ENCODE results near the gene COX4I1. TPM values are rescaled to one million over a fixed set of nuclear protein-coding genes. Genes with fewer than 3 reads are reported as not detected.

Gene COX4I1
- total and polyA plus RNA-seq, 9 of the 15 experiments (the other 6 are each of a cell fraction or from before 2014, with no cell fraction given), result 651 to 2,356 (median 1,032) TPM

DNA sequence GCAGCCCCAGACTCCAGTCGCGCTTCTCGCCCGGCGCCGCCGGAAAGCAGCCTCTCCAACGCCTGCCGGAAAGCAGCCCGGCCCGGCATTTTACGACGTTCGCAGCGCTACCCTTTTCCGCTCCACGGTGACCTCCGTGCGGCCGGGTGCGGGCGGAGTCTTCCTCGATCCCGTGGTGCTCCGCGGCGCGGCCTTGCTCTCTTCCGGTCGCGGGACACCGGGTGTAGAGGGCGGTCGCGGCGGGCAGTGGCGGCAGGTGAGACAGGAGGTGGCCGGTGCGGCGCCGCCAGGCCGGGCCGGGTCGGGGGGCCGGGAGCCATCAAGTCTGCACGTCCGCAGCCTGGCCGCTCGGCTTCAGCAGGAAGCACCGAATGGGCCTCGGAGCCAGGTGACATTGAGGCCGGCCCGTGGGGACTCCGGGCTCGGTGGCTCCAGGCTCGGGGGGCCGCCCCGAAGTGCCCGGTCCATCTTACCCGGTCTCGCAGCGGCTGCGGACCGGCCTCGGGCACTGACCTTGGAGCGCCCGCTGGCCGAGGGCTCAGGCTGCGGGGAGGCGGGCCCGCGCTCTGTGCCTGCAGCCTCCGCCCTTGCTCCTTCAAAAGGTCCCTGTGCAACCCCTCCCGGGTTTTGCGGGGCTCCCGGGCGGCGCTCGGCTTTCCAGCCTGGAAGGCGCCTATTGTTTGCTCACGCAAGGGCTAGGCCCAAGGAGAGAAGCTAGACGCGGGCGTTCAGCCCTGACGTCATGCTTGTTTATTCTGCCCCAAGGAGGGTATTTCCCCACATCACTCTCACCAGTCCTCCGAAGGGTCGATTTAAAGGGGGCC, at the start of gene COX4I1, which contains the start of gene EMC8 (continued):
- TF ChIP-seq, protein P1, sequence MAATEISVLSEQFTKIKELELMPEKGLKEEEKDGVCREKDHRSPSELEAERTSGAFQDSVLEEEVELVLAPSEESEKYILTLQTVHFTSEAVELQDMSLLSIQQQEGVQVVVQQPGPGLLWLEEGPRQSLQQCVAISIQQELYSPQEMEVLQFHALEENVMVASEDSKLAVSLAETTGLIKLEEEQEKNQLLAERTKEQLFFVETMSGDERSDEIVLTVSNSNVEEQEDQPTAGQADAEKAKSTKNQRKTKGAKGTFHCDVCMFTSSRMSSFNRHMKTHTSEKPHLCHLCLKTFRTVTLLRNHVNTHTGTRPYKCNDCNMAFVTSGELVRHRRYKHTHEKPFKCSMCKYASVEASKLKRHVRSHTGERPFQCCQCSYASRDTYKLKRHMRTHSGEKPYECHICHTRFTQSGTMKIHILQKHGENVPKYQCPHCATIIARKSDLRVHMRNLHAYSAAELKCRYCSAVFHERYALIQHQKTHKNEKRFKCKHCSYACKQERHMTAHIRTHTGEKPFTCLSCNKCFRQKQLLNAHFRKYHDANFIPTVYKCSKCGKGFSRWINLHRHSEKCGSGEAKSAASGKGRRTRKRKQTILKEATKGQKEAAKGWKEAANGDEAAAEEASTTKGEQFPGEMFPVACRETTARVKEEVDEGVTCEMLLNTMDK (IDR thresholded peaks at IDR 0.05; ENCODE audit: borderline replicate concordance, insufficient read depth, low read depth, low read length, poor library complexity, severe bottlenecking), result no peak
- TF ChIP-seq HMG20A (CRISPR knock-in tag; conservative IDR thresholded peaks at IDR 0.05) (no peak), GATAD2B (IDR thresholded peaks at IDR 0.05; ENCODE audit: borderline replicate concordance) (no peak; the same call in 1 of the 2 replicates), FUS (optimal IDR thresholded peaks at IDR 0.05; ENCODE audit: low read depth, low read length) (no peak), ZFP30 (CRISPR knock-in tag; IDR thresholded peaks at IDR 0.05; ENCODE audit: borderline replicate concordance) (no peak), DACH1 (IDR thresholded peaks at IDR 0.05; ENCODE audit: partially characterized antibody) (no peak), ZBTB17 (CRISPR knock-in tag; IDR thresholded peaks at IDR 0.05) (peak; percentile 28; the same call in 1 of the 2 replicates), GATAD2A (IDR thresholded peaks at IDR 0.05) (no peak), PKNOX1 (IDR thresholded peaks at IDR 0.05) (no peak), BCL6 (CRISPR knock-in tag; IDR thresholded peaks at IDR 0.05) (no peak), ZBTB7A (IDR thresholded peaks at IDR 0.05; ENCODE audit: borderline replicate concordance, control insufficient read depth, low read depth, low read length) (no peak), TCFL5 (CRISPR knock-in tag; conservative IDR thresholded peaks at IDR 0.05) (no peak), C11orf30 (IDR thresholded peaks at IDR 0.05; ENCODE audit: low read depth) (peak; percentile 80), BRF1 (IDR thresholded peaks at IDR 0.05; ENCODE audit: borderline replicate concordance, extremely low read depth, insufficient read length) (no peak), CXXC5 (CRISPR knock-in tag; IDR thresholded peaks at IDR 0.05) (peak; percentile 93), MXI1 (IDR thresholded peaks at IDR 0.05; ENCODE audit: low read depth, low read length) (no peak), MECOM (CRISPR knock-in tag; IDR thresholded peaks at IDR 0.05) (no peak)
- TF ChIP-seq, protein P2, sequence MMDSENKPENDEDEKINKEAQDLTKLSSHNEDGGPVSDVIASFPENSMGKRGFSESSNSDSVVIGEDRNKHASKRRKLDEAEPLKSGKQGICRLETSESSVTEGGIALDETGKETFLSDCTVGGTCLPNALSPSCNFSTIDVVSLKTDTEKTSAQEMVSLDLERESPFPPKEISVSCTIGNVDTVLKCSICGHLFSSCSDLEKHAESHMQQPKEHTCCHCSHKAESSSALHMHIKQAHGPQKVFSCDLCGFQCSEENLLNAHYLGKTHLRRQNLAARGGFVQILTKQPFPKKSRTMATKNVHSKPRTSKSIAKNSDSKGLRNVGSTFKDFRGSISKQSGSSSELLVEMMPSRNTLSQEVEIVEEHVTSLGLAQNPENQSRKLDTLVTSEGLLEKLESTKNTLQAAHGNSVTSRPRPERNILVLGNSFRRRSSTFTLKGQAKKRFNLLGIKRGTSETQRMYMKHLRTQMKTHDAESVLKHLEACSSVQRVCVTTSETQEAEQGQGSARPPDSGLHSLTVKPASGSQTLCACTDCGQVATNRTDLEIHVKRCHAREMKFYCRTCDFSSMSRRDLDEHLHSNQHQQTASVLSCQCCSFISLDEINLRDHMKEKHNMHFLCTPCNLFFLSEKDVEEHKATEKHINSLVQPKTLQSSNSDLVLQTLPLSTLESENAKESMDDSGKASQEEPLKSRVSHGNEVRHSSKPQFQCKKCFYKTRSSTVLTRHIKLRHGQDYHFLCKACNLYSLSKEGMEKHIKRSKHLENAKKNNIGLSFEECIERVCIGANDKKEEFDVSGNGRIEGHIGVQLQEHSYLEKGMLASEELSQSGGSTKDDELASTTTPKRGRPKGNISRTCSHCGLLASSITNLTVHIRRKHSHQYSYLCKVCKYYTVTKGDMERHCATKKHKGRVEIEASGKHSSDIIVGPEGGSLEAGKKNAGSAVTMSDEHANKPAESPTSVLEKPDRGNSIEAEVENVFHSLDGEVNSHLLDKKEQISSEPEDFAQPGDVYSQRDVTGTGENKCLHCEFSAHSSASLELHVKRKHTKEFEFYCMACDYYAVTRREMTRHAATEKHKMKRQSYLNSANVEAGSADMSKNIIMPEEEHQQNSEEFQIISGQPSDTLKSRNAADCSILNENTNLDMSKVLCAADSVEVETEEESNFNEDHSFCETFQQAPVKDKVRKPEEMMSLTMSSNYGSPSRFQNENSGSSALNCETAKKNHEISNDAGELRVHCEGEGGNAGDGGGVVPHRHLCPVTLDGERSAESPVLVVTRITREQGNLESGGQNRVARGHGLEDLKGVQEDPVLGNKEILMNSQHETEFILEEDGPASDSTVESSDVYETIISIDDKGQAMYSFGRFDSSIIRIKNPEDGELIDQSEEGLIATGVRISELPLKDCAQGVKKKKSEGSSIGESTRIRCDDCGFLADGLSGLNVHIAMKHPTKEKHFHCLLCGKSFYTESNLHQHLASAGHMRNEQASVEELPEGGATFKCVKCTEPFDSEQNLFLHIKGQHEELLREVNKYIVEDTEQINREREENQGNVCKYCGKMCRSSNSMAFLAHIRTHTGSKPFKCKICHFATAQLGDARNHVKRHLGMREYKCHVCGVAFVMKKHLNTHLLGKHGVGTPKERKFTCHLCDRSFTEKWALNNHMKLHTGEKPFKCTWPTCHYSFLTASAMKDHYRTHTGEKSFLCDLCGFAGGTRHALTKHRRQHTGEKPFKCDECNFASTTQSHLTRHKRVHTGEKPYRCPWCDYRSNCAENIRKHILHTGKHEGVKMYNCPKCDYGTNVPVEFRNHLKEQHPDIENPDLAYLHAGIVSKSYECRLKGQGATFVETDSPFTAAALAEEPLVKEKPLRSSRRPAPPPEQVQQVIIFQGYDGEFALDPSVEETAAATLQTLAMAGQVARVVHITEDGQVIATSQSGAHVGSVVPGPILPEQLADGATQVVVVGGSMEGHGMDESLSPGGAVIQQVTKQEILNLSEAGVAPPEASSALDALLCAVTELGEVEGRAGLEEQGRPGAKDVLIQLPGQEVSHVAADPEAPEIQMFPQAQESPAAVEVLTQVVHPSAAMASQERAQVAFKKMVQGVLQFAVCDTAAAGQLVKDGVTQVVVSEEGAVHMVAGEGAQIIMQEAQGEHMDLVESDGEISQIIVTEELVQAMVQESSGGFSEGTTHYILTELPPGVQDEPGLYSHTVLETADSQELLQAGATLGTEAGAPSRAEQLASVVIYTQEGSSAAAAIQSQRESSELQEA (IDR thresholded peaks at IDR 0.05; ENCODE audit: low read depth), result no peak
